ENCODE data around the gene RAVER1. TPM values are rescaled to one million over a fixed set of nuclear protein-coding genes. Genes with fewer than 3 reads are reported as not detected.
A peak's percentile ranks its signal among the peaks of the same experiment; 100 is the strongest.

RAVER1 gene
- total and polyA plus RNA-seq, 2 donors (not counting 3 experiments of a cell fraction or from before 2014, with no cell fraction given): 5.2 to 47.6 TPM

GRCh38 chr19:10289836-10290356 lies 43.4 kb downstream of the RAVER1 start, which contains the start of gene ICAM5:
TSS of gene ICAM5 (plus strand) at chr19:10289952. CDS start at chr19:10290044, 92 bp downstream.
- CTCF ChIA-PET: interaction anchor here (0.7 to 2.4 kb wide), 8 partner anchors 10 to 127 kb away, joined by 3 to 29 read pairs (median 4); partner anchors contain the start of genes ICAM1 and ZGLP1
- peak within 1 kb of the TSS; percentile 51 for H3K4me2 ChIP-seq (ENCODE audit: insufficient read depth, low read length)
- H2AFZ ChIP-seq (ENCODE audit: low read depth, low read length): peak within 1 kb of the TSS; percentile 81
- DNase-seq (ENCODE audit: low read depth, low spot score) (no peak), FAIRE-seq (no peak)
- H4K20me1 ChIP-seq (replicated peaks; ENCODE audit: control insufficient read depth, extremely low read depth, insufficient read depth, low read length): no peaks in the 10 kb centered on the region
- TF ChIP-seq MAX (IDR thresholded peaks at IDR 0.05; ENCODE audit: insufficient read depth, insufficient read length) (no peak), EZH2 (IDR thresholded peaks at IDR 0.05; ENCODE audit: borderline replicate concordance, low read depth, low read length, severe bottlenecking) (peak; percentile 37)
- BruUV-seq (replicated peaks): no TSS peak
- no peaks in the 10 kb centered on the region for H3K79me2 ChIP-seq (ENCODE audit: control insufficient read depth, insufficient read depth, low read length)
- intact Hi-C loops (cut with micrococcal nuclease) (loop anchor here (2.0 kb wide), 1 partner anchor 45 kb away; no protein-coding TSS in a partner anchor), dilution Hi-C loops (cut with MboI; ENCODE audit: extremely low pct_ligation_motif_present, low sequenced_read_pairs) (no loop called here)
- POLR2A ChIA-PET: interaction anchor here (0.6 to 1.8 kb wide), 4 partner anchors 12 to 93 kb away, joined by 3 to 10 read pairs (median 7); partner anchors contain the start of gene ICAM1
- H3K27ac ChIP-seq (ENCODE audit: insufficient read depth, low read depth, low read length): no peak within 1 kb of the TSS
- H3K9ac ChIP-seq (replicated peaks; ENCODE audit: extremely low read depth, insufficient read depth, low read length): no peak within 1 kb of the TSS
- H3K4me1 ChIP-seq (ENCODE audit: control insufficient read depth, extremely low read depth, insufficient read depth, low read length): peaks cover 27% of the 10 kb centered on the region
- no peaks in the 10 kb centered on the region for H3K9me1 ChIP-seq (replicated peaks; ENCODE audit: control insufficient read depth, extremely low read depth, insufficient read depth, low read length)
- peak within 1 kb of the TSS in 1 of 3 experiments; percentile 9 for H3K4me3 ChIP-seq (replicated peaks in 1 of 3; ENCODE audit: insufficient read depth in 1 of 3, low read depth in 1 of 3, low read length in 3 of 3)
- no peaks in the 10 kb centered on the region for H3K36me3 ChIP-seq (ENCODE audit: control insufficient read depth in 2 of 2, extremely low read depth in 1 of 2, insufficient read depth in 2 of 2, low read length in 2 of 2)
- peaks cover 42 to 56% of the 10 kb centered on the region in 2 experiments for H3K27me3 ChIP-seq (ENCODE audit: control insufficient read depth in 2 of 2, insufficient read depth in 2 of 2, low read length in 2 of 2)
- H3K9me3 ChIP-seq (replicated peaks; ENCODE audit: control insufficient read depth, insufficient read depth, low read length): no peaks in the 10 kb centered on the region

- BruUV-seq (replicated peaks): no TSS peak
- Histone ChIP-seq H3K27me3 (ENCODE audit: control insufficient read depth in 2 of 2, insufficient read depth in 2 of 2, low read length in 2 of 2) (peaks cover 38 to 50% of the 10 kb centered on the region in 2 experiments), H3K4me1 (ENCODE audit: control insufficient read depth, extremely low read depth, insufficient read depth, low read length) (peaks cover 27% of the 10 kb centered on the region), H3K9me3 (replicated peaks; ENCODE audit: control insufficient read depth, insufficient read depth, low read length) (no peaks in the 10 kb centered on the region), H3K9ac (replicated peaks; ENCODE audit: extremely low read depth, insufficient read depth, low read length) (no peak overlapping the region), H3K27ac (ENCODE audit: insufficient read depth, low read depth, low read length) (no peak overlapping the region), H3K36me3 (ENCODE audit: control insufficient read depth in 2 of 2, extremely low read depth in 1 of 2, insufficient read depth in 2 of 2, low read length in 2 of 2) (peaks cover 0 to 2% of the 10 kb centered on the region in 2 experiments), H3K9me1 (replicated peaks; ENCODE audit: control insufficient read depth, extremely low read depth, insufficient read depth, low read length) (no peaks in the 10 kb centered on the region), H4K20me1 (replicated peaks; ENCODE audit: control insufficient read depth, extremely low read depth, insufficient read depth, low read length) (no peaks in the 10 kb centered on the region), H3K4me3 (replicated peaks in 1 of 3; ENCODE audit: insufficient read depth in 1 of 3, low read depth in 1 of 3, low read length in 3 of 3) (peak overlapping the region in 1 of 3 experiments; percentile 9), H3K79me2 (ENCODE audit: control insufficient read depth, insufficient read depth, low read length) (no peaks in the 10 kb centered on the region), H3K4me2 (ENCODE audit: insufficient read depth, low read length) (peak overlapping the region; percentile 51), H2AFZ (ENCODE audit: low read depth, low read length) (peak overlapping the region; percentile 81)
- DNase-seq (ENCODE audit: low read depth, low spot score) (no peak), FAIRE-seq (no peak)
- TF ChIP-seq CTCF (IDR thresholded peaks at IDR 0.05; ENCODE audit: extremely low read depth in 1 of 2, insufficient read depth in 1 of 2, low read depth in 1 of 2, low read length in 2 of 2): no peak
- TF ChIP-seq FOS (IDR thresholded peaks at IDR 0.05; ENCODE audit: borderline replicate concordance, insufficient read depth, low read length): no peak
- TF ChIP-seq POLR2A (IDR thresholded peaks at IDR 0.05; ENCODE audit: low read depth, low read length): no peak
- peak; percentile 12 for TF ChIP-seq EZH2 (IDR thresholded peaks at IDR 0.05; ENCODE audit: borderline replicate concordance, low read depth, low read length, severe bottlenecking)
- TF ChIP-seq MYC (IDR thresholded peaks at IDR 0.05; ENCODE audit: low read depth, low read length): no peak
- TF ChIP-seq MAX (IDR thresholded peaks at IDR 0.05; ENCODE audit: insufficient read depth, insufficient read length): peak; percentile 74
- no peak for TF ChIP-seq JUN (IDR thresholded peaks at IDR 0.05; ENCODE audit: borderline replicate concordance, insufficient read depth, insufficient read length, low read depth)
- TF ChIP-seq GATA2 (IDR thresholded peaks at IDR 0.05; ENCODE audit: insufficient read depth, insufficient read length, low read depth, low read length): no peak
- no peak for TF ChIP-seq POLR2AphosphoS5 (IDR thresholded peaks at IDR 0.05; ENCODE audit: insufficient read depth, low read depth, low read length)
- CTCF ChIA-PET: interaction anchor here (0.7 to 2.4 kb wide), 8 partner anchors 9 to 127 kb away, joined by 3 to 29 read pairs (median 4); partner anchors contain the start of genes ICAM1 and ZGLP1
- dilution Hi-C loops (cut with MboI; ENCODE audit: extremely low pct_ligation_motif_present, low sequenced_read_pairs) (no loop called here), intact Hi-C loops (cut with micrococcal nuclease) (no loop called here)
- POLR2A ChIA-PET: interaction anchor here (0.6 to 1.8 kb wide), 4 partner anchors 13 to 94 kb away, joined by 3 to 10 read pairs (median 7); partner anchors contain the start of gene ICAM1
Measured at GRCh38 chr19:10289167-10289835, 44.0 kb downstream of the RAVER1 start.

Data from endothelial cell of umbilical vein (primary cell).